GM19351 (cell line): Measurements from ENCODE around the gene ENTR1.

Experiments used
- ATAC-seq: cut with Tn5 transposase; IDR thresholded peaks from one replicate; pipeline ENCODE4 v1.9.1; 2021; ENCODE audit warnings: mild to moderate bottlenecking, moderate library complexity; ENCODE audit not compliant: unreplicated experiment

ENTR1 gene

GRCh38 chr9:136399176-136400037 is 11.0 kb downstream of the ENTR1 start:
- ATAC-seq, result no peak

GRCh38 chr9:136398286-136398685 is 12.1 kb downstream of the ENTR1 start:
- ATAC-seq, result no peak

GRCh38 chr9:136397643-136398042 is 12.8 kb downstream of the ENTR1 start:
- ATAC-seq, result no peak

DNA sequence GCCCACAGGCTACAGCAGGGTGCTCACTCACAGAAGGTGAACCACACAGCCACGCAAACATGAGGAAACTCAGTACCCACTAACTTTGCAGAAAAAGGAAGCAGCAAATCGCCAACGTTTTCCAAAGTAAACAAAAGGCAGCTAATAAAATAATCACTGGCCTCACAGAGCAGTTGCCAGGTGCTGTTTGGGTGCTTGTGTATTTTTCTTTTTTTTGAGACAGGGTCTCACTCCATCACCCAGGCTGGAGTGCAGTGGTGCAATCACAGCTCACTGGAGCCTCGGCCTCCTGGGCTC is 14.2 kb downstream of the ENTR1 start:
- ATAC-seq, result no peak

DNA sequence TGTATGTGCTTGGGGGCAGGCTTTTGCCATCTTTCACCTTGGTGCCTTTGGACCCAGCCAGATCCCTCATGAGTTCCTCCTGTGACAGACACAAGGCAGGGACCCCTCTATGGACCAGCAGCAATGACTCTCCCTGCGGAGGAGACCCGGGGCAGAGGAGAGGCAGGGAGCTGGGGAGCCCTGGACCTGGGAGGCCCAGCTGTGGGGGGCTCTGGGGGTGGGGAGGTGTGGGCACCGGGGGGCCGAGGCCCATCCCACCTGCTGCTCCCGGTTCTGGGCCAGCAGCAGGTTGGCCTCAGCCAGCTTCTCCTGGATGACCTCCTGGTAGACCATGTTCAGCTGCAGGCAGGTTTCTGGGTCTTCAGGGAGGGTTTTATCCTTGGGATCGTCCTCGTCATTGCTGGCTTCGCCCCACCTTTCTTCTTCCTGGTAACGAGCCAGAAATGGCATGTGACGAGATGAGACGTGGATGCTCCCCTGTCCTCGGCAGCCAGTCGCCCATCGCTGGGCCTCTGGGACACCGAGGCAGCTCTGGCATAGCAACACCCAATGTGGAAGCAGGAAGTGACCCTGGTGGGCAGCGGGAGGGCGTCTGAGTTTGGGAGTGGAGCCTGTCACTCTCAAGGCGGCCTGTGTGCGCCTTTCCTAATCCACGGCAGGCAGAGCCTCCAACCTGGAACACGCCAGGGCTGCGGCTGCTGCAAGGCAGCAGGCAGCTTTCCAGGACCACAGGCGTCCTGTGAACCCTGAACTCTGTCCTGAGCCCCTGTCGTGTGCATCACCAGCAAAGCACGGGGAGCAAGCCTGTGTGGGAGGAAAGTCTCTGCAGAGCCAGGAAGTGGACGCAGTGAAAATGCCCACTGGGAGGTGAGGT is 14.8 kb downstream of the ENTR1 start:
- no peak for ATAC-seq

DNA sequence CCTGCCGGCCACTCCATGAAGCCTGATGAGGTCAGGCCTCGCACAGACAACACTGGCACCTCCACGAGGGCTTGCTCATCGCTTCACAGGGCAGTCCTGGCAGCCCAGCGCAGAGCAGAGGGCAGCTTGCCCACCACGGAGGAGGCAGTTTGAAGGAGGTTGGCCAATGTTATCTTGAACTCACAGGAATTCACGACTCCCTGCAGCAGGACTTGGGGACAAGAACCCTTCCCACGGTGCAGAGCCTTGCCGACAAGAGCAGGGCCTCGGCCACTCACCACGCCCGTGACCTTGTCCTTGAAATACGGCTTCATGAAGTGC is 15.4 kb downstream of the ENTR1 start:
- no peak for ATAC-seq

- ATAC-seq, result no peak
Measured at GRCh38 chr9:136394312-136395019, 15.9 kb downstream of the ENTR1 start.

- ATAC-seq, result no peak
Measured at GRCh38 chr9:136393531-136393930, 16.9 kb downstream of the ENTR1 start.

DNA sequence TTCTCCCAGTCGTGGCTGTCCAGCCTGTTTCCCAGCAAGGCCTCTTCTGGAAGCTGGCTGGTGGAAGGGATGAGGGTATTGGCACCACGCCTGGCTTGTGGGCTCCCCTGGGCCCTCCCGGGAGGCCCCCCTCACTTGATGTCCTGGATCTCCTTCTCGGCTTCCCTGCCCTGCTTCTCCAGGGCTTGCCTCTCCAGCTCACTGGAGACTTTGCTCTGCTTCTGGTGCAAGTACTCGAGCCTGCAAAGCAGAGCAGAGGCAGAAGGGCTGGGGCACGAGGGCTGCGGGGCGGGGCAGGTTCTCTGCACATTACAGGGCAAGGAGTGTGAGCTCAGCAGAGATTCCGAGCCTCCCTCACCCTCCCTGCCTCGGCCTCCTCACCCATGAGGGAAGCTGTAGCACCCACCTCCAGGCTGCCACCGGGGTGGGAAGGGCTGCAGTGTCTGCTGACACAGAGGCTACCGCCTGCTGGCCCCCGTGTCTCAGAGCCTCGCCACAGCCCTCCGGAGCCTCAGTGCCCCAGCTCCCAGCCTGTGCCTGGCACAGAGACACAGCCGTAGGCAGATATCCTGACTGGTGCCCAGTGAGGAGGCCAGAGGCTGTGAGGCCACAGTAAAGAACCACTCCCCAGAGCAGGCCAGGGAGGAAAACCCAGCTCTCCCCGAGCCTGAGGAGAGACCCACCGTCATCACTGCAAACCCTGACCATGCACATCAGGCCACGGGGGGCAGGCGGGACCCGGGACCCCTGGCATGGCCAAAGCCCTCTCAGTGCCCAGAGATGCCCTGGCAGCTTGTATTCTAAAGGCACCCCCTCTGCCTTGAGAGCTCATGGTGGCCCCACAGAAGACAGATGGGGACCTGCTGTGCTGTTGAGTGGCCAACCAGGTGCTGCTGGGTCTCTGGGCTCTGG is 17.6 kb downstream of the ENTR1 start:
- ATAC-seq, result no peak

GRCh38 chr9:136391737-136392537 is 18.5 kb downstream of the ENTR1 start:
- ATAC-seq, result no peak

- ATAC-seq, result no peak
Measured at GRCh38 chr9:136389396-136389795, 21.0 kb downstream of the ENTR1 start.

DNA sequence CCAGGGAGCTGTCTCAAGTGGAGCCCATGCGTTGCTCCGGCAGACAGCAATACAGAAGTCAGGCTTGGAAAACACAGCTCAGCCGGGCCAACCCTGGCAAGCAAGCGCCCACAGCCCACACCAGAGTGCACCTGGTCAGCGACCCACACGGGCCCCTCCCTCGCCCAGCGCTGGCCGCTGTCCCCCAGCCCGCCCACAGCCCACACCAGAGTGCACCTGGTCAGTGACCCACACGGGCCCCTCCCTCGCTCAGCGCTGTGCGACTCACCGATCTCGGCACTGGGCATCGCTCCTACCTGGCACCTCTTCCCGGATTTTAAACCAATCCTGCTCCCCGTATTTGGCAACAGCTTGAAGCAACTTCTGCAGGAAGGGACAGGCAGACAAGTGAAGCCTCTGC is 23.2 kb downstream of the ENTR1 start:
- no peak for ATAC-seq

- ATAC-seq, result no peak
Measured at GRCh38 chr9:136386018-136386417, 24.4 kb downstream of the ENTR1 start.

DNA sequence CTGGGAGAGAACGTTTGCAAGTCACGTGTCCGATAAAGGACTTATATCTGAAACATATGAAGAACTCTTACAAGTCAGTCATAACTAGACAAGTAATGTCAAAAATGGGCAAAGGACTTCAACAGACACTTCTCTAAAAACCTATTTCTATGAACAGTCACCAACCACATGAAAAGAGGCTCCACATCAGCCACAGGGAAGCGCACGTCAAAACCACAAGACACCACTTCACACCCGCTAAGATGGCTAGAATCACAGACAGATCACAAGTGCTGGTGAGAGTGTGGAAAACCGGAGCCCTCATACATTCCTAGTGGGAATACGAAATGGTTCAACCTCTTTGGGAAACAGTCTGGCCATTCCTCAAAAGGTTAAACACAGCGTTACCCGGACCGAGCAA is 25.4 kb downstream of the ENTR1 start:
- ATAC-seq, result no peak

DNA sequence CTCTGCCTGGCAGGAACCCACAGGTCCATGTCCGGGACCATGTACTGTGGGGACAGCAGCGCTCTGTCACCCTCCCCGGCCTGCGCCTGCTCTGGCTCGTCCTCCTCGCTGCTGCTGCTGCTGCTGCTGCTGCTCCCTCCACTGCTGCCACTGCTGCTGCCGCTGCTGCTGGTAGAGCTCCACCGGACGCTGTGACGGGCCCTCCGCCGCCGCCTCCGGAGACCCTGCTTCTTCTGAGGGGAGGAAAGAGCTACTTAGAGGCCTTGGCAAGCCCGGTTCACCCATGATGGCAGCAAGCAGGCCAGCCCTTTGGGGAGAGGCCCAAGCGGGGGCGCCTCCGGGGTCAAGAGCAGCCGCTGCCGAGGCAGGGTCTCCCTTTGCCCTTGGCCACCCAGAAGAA is 27.0 kb downstream of the ENTR1 start:
- no peak for ATAC-seq

- ATAC-seq, result no peak
Measured at GRCh38 chr9:136381966-136382513, 28.4 kb downstream of the ENTR1 start.

GRCh38 chr9:136381311-136381710 is 29.1 kb downstream of the ENTR1 start:
- ATAC-seq, result no peak

DNA sequence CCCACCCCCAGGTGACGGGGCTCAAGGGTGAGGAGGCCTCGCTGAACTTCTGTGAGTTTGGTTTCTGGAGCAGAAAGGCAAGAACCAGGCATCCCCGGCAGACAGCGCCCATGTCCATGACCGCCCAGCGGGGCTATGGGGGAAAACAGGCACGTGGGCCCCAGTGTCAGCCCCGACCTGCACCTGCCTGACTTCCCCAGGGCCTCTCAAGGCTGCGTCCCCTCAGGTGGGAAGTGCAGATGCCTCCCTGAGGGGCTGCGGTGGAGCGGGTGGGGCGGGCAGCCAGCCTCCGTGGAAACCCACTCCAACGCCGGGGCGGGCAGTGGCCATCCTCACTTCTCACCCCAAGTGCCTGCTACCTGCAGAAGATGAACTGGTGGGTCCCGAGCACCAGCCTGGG is 30.0 kb downstream of the ENTR1 start:
- ATAC-seq, result no peak

DNA sequence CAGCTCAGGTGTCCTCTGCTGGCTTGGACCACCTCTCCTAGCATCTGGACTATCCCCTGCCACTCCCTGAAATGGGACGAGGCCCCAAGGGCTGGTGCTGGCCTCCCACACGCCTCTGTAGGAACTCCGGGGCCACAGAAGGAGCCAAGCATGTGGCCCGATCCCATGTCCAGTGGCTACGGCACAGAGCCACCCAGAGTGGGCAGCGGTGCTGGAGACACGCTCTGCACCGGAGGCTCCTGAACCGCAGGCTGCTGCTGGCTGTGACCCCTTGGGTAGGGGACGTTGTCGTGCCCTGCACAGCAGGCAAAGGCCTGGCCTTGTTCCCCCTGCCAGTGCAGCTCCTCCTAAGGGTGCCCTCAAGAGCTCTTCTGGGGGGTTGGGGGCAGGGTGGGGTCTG is 30.5 kb downstream of the ENTR1 start:
- no peak for ATAC-seq

- ATAC-seq, result no peak
Measured at GRCh38 chr9:136379401-136379800, 31.0 kb downstream of the ENTR1 start.
